H9 (cell line): ENCODE results near the gene USP53. TPM values are rescaled to one million over a fixed set of nuclear protein-coding genes. Genes with fewer than 3 reads are reported as not detected.

Source experiments
- DNase-seq: peaks from one replicate; pipeline ENCODE4 v3.0.0-alpha.2; 2017
- H2AFZ ChIP-seq: one replicate; pipeline ENCODE4 v1.6.1; 2013; ENCODE audit warnings: mild to moderate bottlenecking, low read length, control low read depth, moderate library complexity
- H2AK5ac ChIP-seq: 2 replicates; pipeline ENCODE4 v1.6.1; 2013; ENCODE audit warnings: low read length, control low read depth, mixed read lengths; ENCODE audit not compliant: insufficient read length
- H2BK120ac ChIP-seq: one replicate; pipeline ENCODE4 v1.6.1; 2013; ENCODE audit warnings: low read depth, mild to moderate bottlenecking, low read length, control low read depth, inconsistent platforms; ENCODE audit not compliant: poor library complexity, severe bottlenecking
- H2BK12ac ChIP-seq: 2 replicates; pipeline ENCODE4 v1.6.1; 2013; ENCODE audit warnings: low read length, control low read depth, mixed read lengths, low read depth; ENCODE audit not compliant: insufficient read length
- H2BK15ac ChIP-seq: 2 replicates; pipeline ENCODE4 v1.6.1; 2013; ENCODE audit warnings: low read depth, low read length, control low read depth
- H2BK20ac ChIP-seq: one replicate; pipeline ENCODE4 v1.6.1; 2013; ENCODE audit warnings: low read depth, mild to moderate bottlenecking, low read length, control low read depth, inconsistent platforms; ENCODE audit not compliant: poor library complexity, severe bottlenecking
- H2BK5ac ChIP-seq: 2 replicates; pipeline ENCODE4 v1.6.1; 2013; ENCODE audit warnings: low read length, control low read depth, mixed read lengths; ENCODE audit not compliant: insufficient read length
- H3K14ac ChIP-seq: 2 replicates; pipeline ENCODE4 v1.6.1; 2013; ENCODE audit warnings: low read length, control low read depth; ENCODE audit not compliant: insufficient read depth
- H3K18ac ChIP-seq: 2 replicates; pipeline ENCODE4 v1.6.1; 2013; ENCODE audit warnings: low read depth, mild to moderate bottlenecking, mixed read lengths, low read length, control low read depth; ENCODE audit not compliant: insufficient read length
- H3K23ac ChIP-seq: 2 replicates; pipeline ENCODE4 v1.6.1; 2013; ENCODE audit warnings: low read length, control low read depth, mixed read lengths, low read depth; ENCODE audit not compliant: insufficient read length
- H3K23me2 ChIP-seq: 2 replicates; pipeline ENCODE4 v1.6.1; 2013; ENCODE audit warnings: low read depth, mild to moderate bottlenecking, mixed read lengths, low read length, control low read depth; ENCODE audit not compliant: insufficient read length, poor library complexity, severe bottlenecking
- H3K27ac ChIP-seq: 2 replicates; pipeline ENCODE4 v1.5.1; 2013; ENCODE audit warnings: low read length, control low read depth, mixed read lengths, low read depth; ENCODE audit not compliant: insufficient read length
- H3K27me3 ChIP-seq: 2 replicates; pipeline ENCODE4 v1.6.1; 2013; ENCODE audit warnings: low read length, control low read depth, inconsistent platforms; ENCODE audit not compliant: insufficient read depth
- H3K4ac ChIP-seq: 2 replicates; pipeline ENCODE4 v1.6.1; 2013; ENCODE audit warnings: low read depth, mild to moderate bottlenecking, control low read depth, inconsistent platforms, low read length, moderate library complexity
- H3K4me1 ChIP-seq: 2 replicates; pipeline ENCODE4 v1.6.1; 2013; ENCODE audit warnings: low read length, control low read depth, inconsistent platforms; ENCODE audit not compliant: insufficient read depth
- H3K4me2 ChIP-seq: 2 replicates; pipeline ENCODE4 v1.6.1; 2013; ENCODE audit warnings: low read length, control low read depth, mixed read lengths; ENCODE audit not compliant: insufficient read length, insufficient read depth
- H3K56ac ChIP-seq: 2 replicates; pipeline ENCODE4 v1.6.1; 2013; ENCODE audit warnings: low read depth, mild to moderate bottlenecking, mixed read lengths, low read length, control low read depth; ENCODE audit not compliant: insufficient read length
- H3K79me1 ChIP-seq: 2 replicates; pipeline ENCODE4 v1.6.1; 2013; ENCODE audit warnings: low read depth, mild to moderate bottlenecking, moderate library complexity, low read length, control low read depth, inconsistent platforms; ENCODE audit not compliant: insufficient read depth, poor library complexity, severe bottlenecking
- H3K79me2 ChIP-seq: 2 replicates; pipeline ENCODE4 v1.6.1; 2013; ENCODE audit warnings: low read length, control low read depth, inconsistent platforms; ENCODE audit not compliant: insufficient read depth
- H3K9ac ChIP-seq: 2 replicates; pipeline ENCODE4 v1.6.1; 2013; ENCODE audit warnings: low read length, control low read depth, mixed read lengths; ENCODE audit not compliant: insufficient read length; ENCODE audit errors: extremely low read depth
- H3K9me3 ChIP-seq: one replicate; pipeline ENCODE4 v1.6.1; 2013; ENCODE audit warnings: low read depth, low read length, inconsistent platforms; ENCODE audit not compliant: control insufficient read depth
- H3T11ph ChIP-seq: one replicate; pipeline ENCODE4 v1.6.1; 2013; ENCODE audit warnings: mild to moderate bottlenecking, low read length, control low read depth, inconsistent platforms
- H4K20me1 ChIP-seq: one replicate; pipeline ENCODE4 v1.6.1; 2013; ENCODE audit not compliant: control insufficient read depth, insufficient read length, insufficient read depth
- H4K5ac ChIP-seq: 2 replicates; pipeline ENCODE4 v1.6.1; 2013; ENCODE audit warnings: low read depth, mild to moderate bottlenecking, mixed read lengths, low read length, control low read depth; ENCODE audit not compliant: insufficient read length
- H4K8ac ChIP-seq: replicated peaks from 2 replicates; pipeline ENCODE4 v1.6.1; 2013; ENCODE audit warnings: low read length, control low read depth, mixed read lengths, low read depth; ENCODE audit not compliant: insufficient read length
- H4K91ac ChIP-seq: 2 replicates; pipeline ENCODE4 v1.6.1; 2013; ENCODE audit warnings: low read depth, mild to moderate bottlenecking, moderate library complexity, mixed read lengths, low read length, control low read depth; ENCODE audit not compliant: insufficient read length
- H3K27ac Mint-ChIP-seq, 3 experiments: 2 replicates in 2 of 3; 3 replicates in 1 of 3; pipeline ENCODE4 v1.8.0; 2020 to 2021; ENCODE audit warnings: mixed read lengths in 3 of 3, mild to moderate bottlenecking in 1 of 3, moderate library complexity in 1 of 3
- H3K27me3 Mint-ChIP-seq: 2 replicates; pipeline ENCODE4 v1.8.0; 2021; ENCODE audit warnings: low read depth, mild to moderate bottlenecking, moderate library complexity, mixed read lengths
- H3K36me3 Mint-ChIP-seq, 3 experiments: 2 replicates in 2 of 3; 3 replicates in 1 of 3; pipeline ENCODE4 v1.8.0; 2020 to 2021; ENCODE audit warnings: low read depth in 3 of 3, mixed read lengths in 3 of 3; ENCODE audit not compliant: insufficient read depth in 1 of 3
- H3K4me1 Mint-ChIP-seq, 2 experiments: 2 replicates each; pipeline ENCODE4 v1.8.0; 2020; ENCODE audit warnings: mixed read lengths in 2 of 2
- H3K4me3 Mint-ChIP-seq, 2 experiments: 2 replicates in 1 of 2; 3 replicates in 1 of 2; pipeline ENCODE4 v1.8.0; 2020 to 2021; ENCODE audit warnings: mild to moderate bottlenecking in 2 of 2, mixed read lengths in 2 of 2, moderate library complexity in 1 of 2
- H3K9me3 Mint-ChIP-seq, 2 experiments: 2 replicates in 1 of 2; 3 replicates in 1 of 2; pipeline ENCODE4 v1.8.0; 2020; ENCODE audit warnings: mild to moderate bottlenecking in 2 of 2, mixed read lengths in 2 of 2, moderate library complexity in 1 of 2
- CTCF ChIP-seq: fragments of 200-600 bp; sonication (generic); conservative IDR thresholded peaks from 3 replicates; pipeline ENCODE4 v1.8.0; 2021; ENCODE audit warnings: antibody characterized with exemption, mild to moderate bottlenecking
- WGBS: extraction: QIAGEN DNeasy Blood & Tissue Kit; methylation state at CpG from one replicate; pipeline ENCODE4 v1.1.7; 2013; ENCODE audit warnings: missing lambda C conversion rate, low lambda C conversion rate, mixed read lengths; ENCODE audit not compliant: insufficient read length; ENCODE audit errors: extremely low coverage; 5-methylcytosine and 5-hydroxymethylcytosine counted together
- total RNA-seq: library from RNA; stranded (reverse); gene quantifications from 2 replicates; pipeline ENCODE4 v1.2.1, GENCODE V29; 2021

The USP53 gene
- total RNA-seq, 1 experiment from 2014 or later = 18.4 TPM

DNA sequence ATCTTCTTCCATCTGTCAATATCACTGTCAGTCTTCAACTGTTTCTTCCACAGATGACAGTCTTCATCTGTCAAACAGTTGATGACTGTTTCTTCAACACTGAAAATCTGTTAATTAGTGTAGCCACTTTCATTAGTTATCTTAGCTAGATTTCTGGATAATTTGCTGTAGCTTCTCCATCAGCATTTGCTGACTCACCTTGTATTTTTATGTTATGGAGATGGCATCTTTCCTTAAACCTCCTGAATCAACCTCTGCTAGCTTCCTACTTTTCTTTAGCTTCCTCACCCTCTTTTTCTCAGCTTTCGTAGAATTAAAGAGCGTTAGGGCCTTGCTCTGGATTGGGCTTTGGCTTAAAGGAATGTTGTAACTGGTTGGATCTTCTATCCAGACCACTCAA lies 25.1 kb downstream of the USP53 start:
- no CpG with 5 or more reads among the region's 2 CpGs for WGBS
- H3K27ac Mint-ChIP-seq = peak overlapping the region in 1 of 3 experiments; percentile 72; a peak in 1 of 7 replicates

More for the DNA sequence above, 25.1 kb downstream of the USP53 start:
- Histone ChIP-seq H2BK12ac (no peak overlapping the region), H2BK20ac (no peak overlapping the region), H3K56ac (no peak overlapping the region), H3K9me3 (no peaks in the 10 kb centered on the region), H3K9ac (no peak overlapping the region), H4K5ac (no peak overlapping the region), H3K23me2 (no peaks in the 10 kb centered on the region), H2BK15ac (no peak overlapping the region), H3K79me1 (no peaks in the 10 kb centered on the region), H4K91ac (no peak overlapping the region), H3T11ph (no peak overlapping the region), H3K27me3 (no peaks in the 10 kb centered on the region), H3K4me2 (no peak overlapping the region), H3K27ac (no peak overlapping the region), H3K4me1 (0 out of 2 replicates have a peak, but pooled peaks cover 4% of the 10 kb centered on the region), H2BK5ac (no peak overlapping the region), H3K23ac (no peak overlapping the region), H3K18ac (no peak overlapping the region), H2BK120ac (no peak overlapping the region), H2AFZ (no peak overlapping the region), H4K8ac (no peak overlapping the region), H4K20me1 (no peaks in the 10 kb centered on the region), H3K79me2 (no peaks in the 10 kb centered on the region), H3K4ac (no peak overlapping the region), H2AK5ac (no peak overlapping the region), H3K14ac (no peak overlapping the region)
- DNase-seq = no peak
- TF ChIP-seq CTCF = no peak
- Mint-ChIP-seq H3K27me3 (no peaks in the 10 kb centered on the region), H3K9me3 (no peaks in the 10 kb centered on the region), H3K4me3 (no peak overlapping the region), H3K4me1 (peaks cover 25 to 37% of the 10 kb centered on the region in 2 experiments), H3K36me3 (peaks cover 3 to 12% (median 5%) of the 10 kb centered on the region in 3 experiments; a peak in 4 of 7 replicates)
